Measurements from ENCODE around the gene CAMTA1.

DNA sequence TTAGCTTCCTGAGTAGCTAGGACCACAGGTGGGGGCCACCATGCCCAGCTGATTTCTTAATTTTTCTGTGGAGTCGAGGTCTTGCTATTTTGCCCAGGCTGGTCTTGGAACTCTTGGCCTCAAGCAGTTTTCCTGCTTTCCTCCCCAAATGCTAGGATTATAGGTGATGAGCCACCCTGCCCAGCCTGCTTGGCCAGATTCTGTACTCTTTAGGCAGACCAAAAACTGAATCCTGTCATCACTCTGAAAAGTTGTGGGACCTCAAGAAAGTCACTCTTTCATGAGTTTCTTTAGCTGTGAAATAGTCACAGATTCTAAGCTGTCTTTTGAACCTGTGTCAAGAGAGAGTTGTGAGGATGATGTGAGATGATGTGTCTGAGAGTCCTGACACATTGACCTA is 105.4 kb downstream of the CAMTA1 start:
- TF ChIP-seq, protein P1, sequence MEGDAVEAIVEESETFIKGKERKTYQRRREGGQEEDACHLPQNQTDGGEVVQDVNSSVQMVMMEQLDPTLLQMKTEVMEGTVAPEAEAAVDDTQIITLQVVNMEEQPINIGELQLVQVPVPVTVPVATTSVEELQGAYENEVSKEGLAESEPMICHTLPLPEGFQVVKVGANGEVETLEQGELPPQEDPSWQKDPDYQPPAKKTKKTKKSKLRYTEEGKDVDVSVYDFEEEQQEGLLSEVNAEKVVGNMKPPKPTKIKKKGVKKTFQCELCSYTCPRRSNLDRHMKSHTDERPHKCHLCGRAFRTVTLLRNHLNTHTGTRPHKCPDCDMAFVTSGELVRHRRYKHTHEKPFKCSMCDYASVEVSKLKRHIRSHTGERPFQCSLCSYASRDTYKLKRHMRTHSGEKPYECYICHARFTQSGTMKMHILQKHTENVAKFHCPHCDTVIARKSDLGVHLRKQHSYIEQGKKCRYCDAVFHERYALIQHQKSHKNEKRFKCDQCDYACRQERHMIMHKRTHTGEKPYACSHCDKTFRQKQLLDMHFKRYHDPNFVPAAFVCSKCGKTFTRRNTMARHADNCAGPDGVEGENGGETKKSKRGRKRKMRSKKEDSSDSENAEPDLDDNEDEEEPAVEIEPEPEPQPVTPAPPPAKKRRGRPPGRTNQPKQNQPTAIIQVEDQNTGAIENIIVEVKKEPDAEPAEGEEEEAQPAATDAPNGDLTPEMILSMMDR (IDR thresholded peaks at IDR 0.05) = no peak
- no peak for TF ChIP-seq POLR2A (IDR thresholded peaks at IDR 0.05)
